Natural killer cell (primary cell): ENCODE measurements around the gene PGC. TPM values are rescaled to one million over a fixed set of nuclear protein-coding genes. Genes with fewer than 3 reads are reported as not detected.
A peak's percentile ranks its signal among the peaks of the same experiment; 100 is the strongest.

ENCODE experiments used
- ATAC-seq, 3 donors: fragments of 150-1000 bp in 2 of 3; fragments of 200-7000 bp in 1 of 3; cut with Tn5 transposase; 1 replicate in 1 of 3; 2 replicates in 2 of 3; pipeline ENCODE4 v1.10.0; 2021; ENCODE audit warnings: mild to moderate bottlenecking in 2 of 3, moderate library complexity in 2 of 3
- DNase-seq, 2 donors: peaks; one replicate each; pipeline versions ENCODE4 v3.0.0 to v3.0.0-alpha.2; 2013 to 2021; ENCODE audit warnings: mixed read lengths in 1 of 2
- H3K27ac ChIP-seq: one replicate; pipeline ENCODE4 v1.5.1; 2013; ENCODE audit warnings: mild to moderate bottlenecking, low read length
- H3K27me3 ChIP-seq: one replicate; pipeline ENCODE4 v1.6.1; 2013; ENCODE audit warnings: low read length; ENCODE audit not compliant: control insufficient read depth, insufficient read depth
- H3K36me3 ChIP-seq: one replicate; pipeline ENCODE4 v1.6.1; 2013; ENCODE audit warnings: low read length; ENCODE audit not compliant: control insufficient read depth, insufficient read depth
- H3K4me1 ChIP-seq: one replicate; pipeline ENCODE4 v1.6.1; 2013; ENCODE audit warnings: low read length; ENCODE audit not compliant: control insufficient read depth, insufficient read depth
- H3K4me3 ChIP-seq: one replicate; pipeline ENCODE4 v1.5.1; 2013; ENCODE audit warnings: low read length
- H3K9me3 ChIP-seq: one replicate; pipeline ENCODE4 v1.6.1; 2013; ENCODE audit warnings: low read length; ENCODE audit not compliant: control insufficient read depth, insufficient read depth
- H3K27ac Mint-ChIP-seq, 2 donors: one replicate each; pipeline ENCODE4 v1.8.0; 2022; ENCODE audit warnings: mild to moderate bottlenecking in 2 of 2, mixed read lengths in 2 of 2, moderate library complexity in 1 of 2
- H3K27me3 Mint-ChIP-seq, 2 donors: one replicate each; pipeline ENCODE4 v1.8.0; 2022; ENCODE audit warnings: low read depth in 2 of 2, mixed read lengths in 2 of 2
- H3K36me3 Mint-ChIP-seq: one replicate; pipeline ENCODE4 v1.8.0; 2022; ENCODE audit warnings: mixed read lengths
- H3K4me1 Mint-ChIP-seq, 2 donors: one replicate each; pipeline ENCODE4 v1.8.0; 2022; ENCODE audit warnings: mixed read lengths in 2 of 2
- H3K4me3 Mint-ChIP-seq: one replicate; pipeline ENCODE4 v1.8.0; 2022; ENCODE audit warnings: mild to moderate bottlenecking, moderate library complexity, mixed read lengths
- H3K9me3 Mint-ChIP-seq, 2 donors: one replicate each; pipeline ENCODE4 v1.8.0; 2022; ENCODE audit warnings: mixed read lengths in 2 of 2
- CTCF ChIP-seq: fragments of 200-600 bp; IDR thresholded peaks from one replicate; pipeline ENCODE4 v1.8.0; 2022; ENCODE audit warnings: antibody characterized with exemption
- WGBS: methylation state at CpG from one replicate; pipeline ENCODE4 v1.1.7; 2013; ENCODE audit warnings: missing lambda C conversion rate; ENCODE audit not compliant: insufficient coverage; 5-methylcytosine and 5-hydroxymethylcytosine counted together
- intact Hi-C: fragments of 100-400 bp; cut with micrococcal nuclease; formaldehyde crosslinking; loops from one replicate; pipeline ENCODE4 v1.14.2; 2022
- total RNA-seq, 4 donors: library from RNA; stranded (reverse); fragments of 120-200 nt in 1 of 4; gene quantifications; one replicate each; pipeline versions ENCODE4 v1.2.3 to v1.2.4, GENCODE V29; 2013 to 2022

The PGC gene
- total RNA-seq, 3 donors from 2014 or later (not counting 1 experiment from before 2014, with no cell fraction given) = not detected

DNA sequence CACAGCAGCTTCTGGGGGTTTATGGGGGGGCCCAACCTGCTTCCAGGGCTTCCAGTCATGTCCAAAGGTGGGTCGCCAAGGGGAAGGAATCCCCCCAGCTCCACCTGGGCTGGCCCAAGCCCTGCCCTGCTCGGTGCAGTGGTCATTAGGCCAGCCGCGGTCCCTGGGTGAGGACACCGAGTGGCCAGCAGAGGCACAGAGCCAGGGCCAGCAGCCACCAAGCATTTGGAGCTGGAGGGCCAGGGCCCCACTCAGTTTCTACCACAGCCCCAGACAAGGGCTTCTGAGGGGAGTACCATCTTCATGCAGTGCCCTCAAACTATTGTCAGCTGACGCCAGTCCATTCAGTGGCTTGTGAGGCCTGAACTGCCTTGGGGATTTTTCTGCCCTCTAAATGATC is 51.4 kb downstream of the PGC start:
- Mint-ChIP-seq H3K4me3 (no peak overlapping the region), H3K27me3 (no peaks in the 10 kb centered on the region), H3K9me3 (no peaks in the 10 kb centered on the region), H3K36me3 (no peaks in the 10 kb centered on the region), H3K27ac (no peak overlapping the region), H3K4me1 (peaks cover 30 to 57% of the 10 kb centered on the region in 2 donors)
- ATAC-seq = no peak
- Histone ChIP-seq H3K27ac (no peak overlapping the region), H3K4me3 (no peak overlapping the region), H3K27me3 (no peaks in the 10 kb centered on the region), H3K36me3 (peaks cover under 1% of the 10 kb centered on the region), H3K9me3 (no peaks in the 10 kb centered on the region), H3K4me1 (peaks cover 25% of the 10 kb centered on the region)
- no peak for TF ChIP-seq CTCF
- intact Hi-C loops = loop anchor here (5.0 kb wide), 1 partner anchor 36 kb away; no protein-coding TSS in a partner anchor
- no peak for DNase-seq
- WGBS = 97% methylated on average over 6 of the region's 6 CpGs

GRCh38 chr6:41694815-41695526 is 52.2 kb downstream of the PGC start:
- Histone ChIP-seq H3K27me3 (no peaks in the 10 kb centered on the region), H3K4me1 (peaks cover 20% of the 10 kb centered on the region), H3K36me3 (peaks cover 7% of the 10 kb centered on the region), H3K4me3 (no peak overlapping the region), H3K9me3 (no peaks in the 10 kb centered on the region), H3K27ac (no peak overlapping the region)
- intact Hi-C loops = loop anchor here (5.0 kb wide), 1 partner anchor 37 kb away; no protein-coding TSS in a partner anchor
- Mint-ChIP-seq H3K4me3 (no peak overlapping the region), H3K27me3 (no peaks in the 10 kb centered on the region), H3K9me3 (no peaks in the 10 kb centered on the region), H3K27ac (peak overlapping the region; percentile 57 to 75), H3K36me3 (no peaks in the 10 kb centered on the region), H3K4me1 (peaks cover 27 to 50% of the 10 kb centered on the region in 2 donors)
- no peak for DNase-seq
- no peak for ATAC-seq
- WGBS = 94% methylated on average over 6 of the region's 6 CpGs
- no peak for TF ChIP-seq CTCF

GRCh38 chr6:41693281-41694240 is 53.6 kb downstream of the PGC start:
- no peak overlapping the region for H3K27ac ChIP-seq
- no peak for DNase-seq
- intact Hi-C loops = no loop called here
- H3K4me3 Mint-ChIP-seq = no peak overlapping the region
- no peak for TF ChIP-seq CTCF
- H3K9me3 Mint-ChIP-seq = no peaks in the 10 kb centered on the region
- peaks cover 13% of the 10 kb centered on the region for H3K4me1 ChIP-seq
- 82% methylated on average over 8 of the region's 10 CpGs for WGBS
- H3K9me3 ChIP-seq = no peaks in the 10 kb centered on the region
- peaks cover 12 to 42% of the 10 kb centered on the region in 2 donors for H3K4me1 Mint-ChIP-seq
- no peaks in the 10 kb centered on the region for H3K36me3 Mint-ChIP-seq
- ATAC-seq = no peak
- H3K27me3 Mint-ChIP-seq = no peaks in the 10 kb centered on the region
- peaks cover 20% of the 10 kb centered on the region for H3K36me3 ChIP-seq
- no peaks in the 10 kb centered on the region for H3K27me3 ChIP-seq
- H3K27ac Mint-ChIP-seq = peak overlapping the region in 1 of 2 donors; percentile 48
- H3K4me3 ChIP-seq = no peak overlapping the region
